Cardiac muscle cell (in vitro differentiated cells and primary cell): ENCODE results near the gene SLC9A5. TPM values are rescaled to one million over a fixed set of nuclear protein-coding genes. Genes with fewer than 3 reads are reported as not detected.

Experiments used
- DNase-seq, 2 donors: peaks; one replicate each; pipeline versions ENCODE4 v3.0.0 to v3.0.0-alpha.2; 2010 to 2017; ENCODE audit warnings: low read depth in 1 of 2, low spot score in 1 of 2
- H3K27ac ChIP-seq: fragments of 200-600 bp; sonication (generic); 2 replicates; pipeline ENCODE4 v1.5.1; 2016
- H3K27me3 ChIP-seq: fragments of 200-600 bp; sonication (generic); 2 replicates; pipeline ENCODE4 v1.6.0; 2016; ENCODE audit warnings: control low read depth
- H3K36me3 ChIP-seq: fragments of 200-600 bp; sonication (generic); 2 replicates; pipeline ENCODE4 v1.5.1; 2016; ENCODE audit warnings: control low read depth
- H3K4me1 ChIP-seq: fragments of 200-600 bp; sonication (generic); 2 replicates; pipeline ENCODE4 v1.8.1; 2017; ENCODE audit warnings: low read depth, mild to moderate bottlenecking, mixed run types
- H3K4me3 ChIP-seq: fragments of 200-600 bp; sonication (generic); 2 replicates; pipeline ENCODE4 v1.5.1; 2016; ENCODE audit warnings: mild to moderate bottlenecking
- H3K9me3 ChIP-seq: fragments of 200-600 bp; sonication (generic); 2 replicates; pipeline ENCODE4 v1.5.1; 2017; ENCODE audit warnings: low read depth, mild to moderate bottlenecking, control low read depth
- CTCF ChIP-seq: IDR thresholded peaks from 2 replicates; pipeline ENCODE4 v1.5.1; 2012; ENCODE audit warnings: low read depth, mild to moderate bottlenecking, low read length
- polyA plus RNA-seq: library from polyadenylated mRNA; unstranded; fragments of >200 nt; fragmentation: Nextera tagmentation; extraction: Ambion mirVana; gene quantifications from 2 replicates; pipeline ENCODE4 v1.2.1, GENCODE V29; 2016
- total RNA-seq: library from RNA; depleted of rRNA; stranded (reverse); fragments of >200 nt; gene quantifications from 2 replicates; pipeline ENCODE4 v1.2.3, GENCODE V29; 2016

The SLC9A5 gene
- total and polyA plus RNA-seq, 2 experiments from 2014 or later: 4.5 to 4.6 TPM

- peak in 1 of 2 donors; percentile 73 for DNase-seq
These were observed 46.2 kb downstream of the SLC9A5 start for GRCh38 chr16:67294938-67295361.

GRCh38 chr16:67296420-67296819, 47.6 kb downstream of the SLC9A5 start:
- peak in 1 of 2 donors; percentile 38 for DNase-seq
- Histone ChIP-seq H3K27ac (no peak overlapping the region), H3K9me3 (no peaks in the 10 kb centered on the region), H3K36me3 (no peaks in the 10 kb centered on the region), H3K4me1 (no peaks in the 10 kb centered on the region), H3K27me3 (peaks cover 10% of the 10 kb centered on the region), H3K4me3 (no peak overlapping the region)
- TF ChIP-seq CTCF: no peak

More at GRCh38 chr16:67294938-67295361, 46.2 kb downstream of the SLC9A5 start:
- no peak overlapping the region for H3K27ac ChIP-seq
- TF ChIP-seq CTCF: peak; percentile 22
- H3K9me3 ChIP-seq: no peaks in the 10 kb centered on the region
- H3K27me3 ChIP-seq: peaks cover 10% of the 10 kb centered on the region
- H3K36me3 ChIP-seq: no peaks in the 10 kb centered on the region
- no peak overlapping the region for H3K4me3 ChIP-seq
- no peaks in the 10 kb centered on the region for H3K4me1 ChIP-seq

- H3K4me3 ChIP-seq: no peak overlapping the region
- TF ChIP-seq CTCF: no peak
- H3K4me1 ChIP-seq: no peaks in the 10 kb centered on the region
- no peak overlapping the region for H3K27ac ChIP-seq
- H3K36me3 ChIP-seq: no peaks in the 10 kb centered on the region
- H3K9me3 ChIP-seq: no peaks in the 10 kb centered on the region
- H3K27me3 ChIP-seq: peaks cover 10% of the 10 kb centered on the region
- DNase-seq: no peak
These were observed 49.5 kb downstream of the SLC9A5 start for GRCh38 chr16:67298277-67298676.

- H3K9me3 ChIP-seq: no peaks in the 10 kb centered on the region
- no peak overlapping the region for H3K4me3 ChIP-seq
- peaks cover 10% of the 10 kb centered on the region for H3K27me3 ChIP-seq
- H3K36me3 ChIP-seq: no peaks in the 10 kb centered on the region
- no peak for TF ChIP-seq CTCF
- DNase-seq: no peak
- no peak overlapping the region for H3K27ac ChIP-seq
- H3K4me1 ChIP-seq: no peaks in the 10 kb centered on the region
These were observed 50.5 kb downstream of the SLC9A5 start for GRCh38 chr16:67299269-67299668.

GRCh38 chr16:67301080-67301782, 52.5 kb downstream of the SLC9A5 start:
- Histone ChIP-seq H3K27ac (no peak overlapping the region), H3K36me3 (no peaks in the 10 kb centered on the region), H3K27me3 (peaks cover 10% of the 10 kb centered on the region), H3K4me3 (no peak overlapping the region), H3K9me3 (no peaks in the 10 kb centered on the region), H3K4me1 (no peaks in the 10 kb centered on the region)
- no peak for DNase-seq
- no peak for TF ChIP-seq CTCF
